HepG2 (cell line): ENCODE data around the gene FGF23. TPM values are rescaled to one million over a fixed set of nuclear protein-coding genes. Genes with fewer than 3 reads are reported as not detected.

ENCODE experiments used
- CEBPZ ChIP-seq: IDR thresholded peaks from 2 replicates; pipeline ENCODE4 v1.6.1; 2012; ENCODE audit warnings: low read length, improper control_type of control experiment
- FUBP1 ChIP-seq: sonication (generic); formaldehyde crosslinking; IDR thresholded peaks from 2 replicates; pipeline ENCODE4 v1.5.1; 2020; ENCODE audit warnings: missing genetic modification reagents, mild to moderate bottlenecking, borderline replicate concordance
- GRHL1 ChIP-seq: sonication (generic); formaldehyde crosslinking; conservative IDR thresholded peaks from 2 replicates; pipeline ENCODE4 v1.8.0; 2022; ENCODE audit warnings: missing genetic modification reagents
- KAT8 ChIP-seq: IDR thresholded peaks from 2 replicates; pipeline ENCODE4 v1.6.1; 2016; ENCODE audit warnings: missing genetic modification reagents, missing compliant biosample characterization
- MIER2 ChIP-seq: IDR thresholded peaks from 2 replicates; pipeline ENCODE4 v1.6.1; 2016; ENCODE audit warnings: missing biosample characterization, missing genetic modification reagents
- ZNF570 ChIP-seq: sonication (generic); formaldehyde crosslinking; IDR thresholded peaks from 2 replicates; pipeline ENCODE4 v1.4.0; 2020; ENCODE audit warnings: mild to moderate bottlenecking, missing genetic modification reagents, borderline replicate concordance
- polyA plus RNA-seq, 8 experiments: library from polyadenylated mRNA; depleted of rRNA in 3 of 8; stranded (reverse) in 7 of 8; unstranded in 1 of 8; fragments of >200 nt; fragmentation: Illumina TruSeq in 4 of 8; extraction: Trizol in 4 of 8; gene quantifications; 2 replicates each; pipeline versions ENCODE4 v1.2.1 to v1.2.3, GENCODE V29; 2011 to 2016; ENCODE audit warnings: low read depth in 4 of 8, missing spikeins in 1 of 8, mixed read lengths in 1 of 8; ENCODE audit not compliant: insufficient read depth in 1 of 8
- total RNA-seq, 5 experiments: library from RNA; depleted of rRNA; stranded (reverse); fragments of >200 nt; fragmentation: Illumina TruSeq; extraction: Trizol; gene quantifications; 2 replicates each; pipeline ENCODE4 v1.2.3, GENCODE V29; 2016; ENCODE audit warnings: low read depth in 1 of 5

The FGF23 gene
- total and polyA plus RNA-seq, 2 of the 13 experiments (the other 11 are each of a cell fraction or from before 2014, with no cell fraction given): not detected

- TF ChIP-seq FUBP1 (CRISPR knock-in tag) (no peak), ZNF570 (CRISPR knock-in tag) (no peak), GRHL1 (CRISPR knock-in tag) (no peak), KAT8 (CRISPR knock-in tag) (no peak), MIER2 (CRISPR knock-in tag) (no peak), CEBPZ (no peak)
These were observed 38.4 kb upstream of the FGF23 start (continued) for GRCh38 chr12:4417936-4418335.
